ENCODE data around the gene MEIKIN. TPM values are rescaled to one million over a fixed set of nuclear protein-coding genes. Genes with fewer than 3 reads are reported as not detected.

MEIKIN gene
- total RNA-seq, 2 experiments from 2014 or later: not detected

DNA sequence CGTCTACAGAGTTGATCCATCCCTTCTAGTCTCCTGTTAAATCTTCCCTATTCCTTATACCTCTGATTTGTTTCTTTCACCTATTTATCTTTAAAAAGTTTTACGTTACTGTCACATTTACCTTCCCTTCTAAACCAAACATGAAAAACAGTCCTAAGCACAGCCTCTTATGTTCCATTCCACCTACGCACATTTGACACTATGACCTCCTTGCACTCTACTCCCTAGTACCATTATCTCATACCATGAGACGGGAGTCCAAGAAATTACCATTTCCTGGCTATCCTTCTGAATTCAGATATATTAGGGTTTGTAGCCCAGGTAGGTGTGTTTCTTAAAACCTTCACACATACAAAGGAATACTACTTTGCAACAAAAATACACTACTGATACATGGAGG lies 173.8 kb downstream of the MEIKIN start:
- Histone ChIP-seq H3K4me3 (ENCODE audit: low read depth, low read length, poor library complexity, severe bottlenecking) (no peak overlapping the region), H3K79me2 (ENCODE audit: insufficient read depth, low read depth, low read length) (peaks cover 67% of the 10 kb centered on the region; the same call in 1 of the 2 replicates), H4K20me1 (ENCODE audit: insufficient read depth, low read length) (peaks cover 3% of the 10 kb centered on the region; the same call in 1 of the 2 replicates), H2AFZ (ENCODE audit: low read length) (no peak overlapping the region), H3K9me3 (ENCODE audit: low read length) (peaks cover 8% of the 10 kb centered on the region; the same call in 1 of the 2 replicates), H3K27ac (ENCODE audit: low read depth, low read length, poor library complexity, severe bottlenecking) (no peak overlapping the region), H3K36me3 (ENCODE audit: insufficient read depth, low read length) (no peaks in the 10 kb centered on the region), H3K4me1 (ENCODE audit: insufficient read depth, low read length, poor library complexity, severe bottlenecking) (peaks cover 3% of the 10 kb centered on the region), H3K4me2 (ENCODE audit: low read length) (no peak overlapping the region), H3K9me2 (ENCODE audit: insufficient read depth, low read length) (no peaks in the 10 kb centered on the region)
- no peak for DNase-seq (ENCODE audit: low spot score)
- CTCF ChIA-PET (ENCODE audit: unreplicated experiment): no interaction called here
- intact Hi-C loops (cut with micrococcal nuclease; ENCODE audit: unreplicated experiment): no loop called here
- no TSS peak for BruUV-seq (replicated peaks)
- POLR2A ChIA-PET: interaction anchor here (0.5 kb wide), 1 partner anchor 129 kb away, joined by 3 read pairs; no protein-coding TSS in a partner anchor
- no peak for TF ChIP-seq EZH2phosphoT487 (IDR thresholded peaks at IDR 0.05; ENCODE audit: borderline replicate concordance, low read depth, low read length)
- TF ChIP-seq, protein P1, sequence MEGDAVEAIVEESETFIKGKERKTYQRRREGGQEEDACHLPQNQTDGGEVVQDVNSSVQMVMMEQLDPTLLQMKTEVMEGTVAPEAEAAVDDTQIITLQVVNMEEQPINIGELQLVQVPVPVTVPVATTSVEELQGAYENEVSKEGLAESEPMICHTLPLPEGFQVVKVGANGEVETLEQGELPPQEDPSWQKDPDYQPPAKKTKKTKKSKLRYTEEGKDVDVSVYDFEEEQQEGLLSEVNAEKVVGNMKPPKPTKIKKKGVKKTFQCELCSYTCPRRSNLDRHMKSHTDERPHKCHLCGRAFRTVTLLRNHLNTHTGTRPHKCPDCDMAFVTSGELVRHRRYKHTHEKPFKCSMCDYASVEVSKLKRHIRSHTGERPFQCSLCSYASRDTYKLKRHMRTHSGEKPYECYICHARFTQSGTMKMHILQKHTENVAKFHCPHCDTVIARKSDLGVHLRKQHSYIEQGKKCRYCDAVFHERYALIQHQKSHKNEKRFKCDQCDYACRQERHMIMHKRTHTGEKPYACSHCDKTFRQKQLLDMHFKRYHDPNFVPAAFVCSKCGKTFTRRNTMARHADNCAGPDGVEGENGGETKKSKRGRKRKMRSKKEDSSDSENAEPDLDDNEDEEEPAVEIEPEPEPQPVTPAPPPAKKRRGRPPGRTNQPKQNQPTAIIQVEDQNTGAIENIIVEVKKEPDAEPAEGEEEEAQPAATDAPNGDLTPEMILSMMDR (conservative IDR thresholded peaks at IDR 0.05; ENCODE audit: low read length): no peak

DNA sequence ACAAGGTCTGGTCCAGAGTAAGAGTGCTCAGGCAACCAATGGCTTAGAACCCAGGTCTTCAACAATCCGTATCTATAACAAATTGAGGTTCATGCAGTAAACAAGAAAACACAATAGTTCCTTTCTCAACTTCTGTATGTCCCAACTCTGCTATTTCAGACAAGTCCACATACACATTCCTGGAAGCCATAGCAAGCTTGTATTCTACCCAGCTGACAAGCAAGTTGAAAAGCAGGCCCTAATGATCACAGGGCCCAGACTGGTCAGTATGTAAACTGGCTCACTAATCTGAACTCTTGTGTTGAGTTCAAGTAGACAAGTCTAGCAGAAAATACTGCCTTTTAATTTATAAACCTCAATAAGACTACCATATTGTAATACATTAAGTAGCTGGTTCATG lies 175.5 kb downstream of the MEIKIN start:
- no TSS peak for BruUV-seq (replicated peaks)
- CTCF ChIA-PET (ENCODE audit: unreplicated experiment): no interaction called here
- POLR2A ChIA-PET: interaction anchor here (0.6 kb wide), 1 partner anchor 19 kb away, joined by 4 read pairs; no protein-coding TSS in a partner anchor

DNA sequence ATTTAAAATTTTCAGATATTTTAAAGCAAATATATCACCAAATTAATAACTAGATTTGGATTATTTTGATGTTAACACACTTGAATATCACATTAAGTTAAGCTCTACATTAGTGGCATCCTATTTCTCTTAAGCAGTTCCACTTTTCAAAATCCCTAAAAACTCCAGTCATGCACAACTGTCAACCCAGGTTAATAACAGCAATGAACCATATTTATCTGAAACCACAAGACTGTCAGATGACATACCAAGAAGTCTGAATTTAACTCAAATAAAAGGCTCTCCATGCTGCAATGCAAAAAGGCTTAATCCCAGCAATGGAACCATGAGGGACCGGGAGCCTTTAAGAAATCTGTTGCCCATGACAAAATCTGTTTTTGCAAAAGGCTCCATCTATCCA lies 176.1 kb downstream of the MEIKIN start:
- Histone ChIP-seq H4K20me1 (ENCODE audit: insufficient read depth, low read length) (no peaks in the 10 kb centered on the region; the same call in 1 of the 2 replicates), H3K79me2 (ENCODE audit: insufficient read depth, low read depth, low read length) (peaks cover 59% of the 10 kb centered on the region; the same call in 1 of the 2 replicates), H3K4me3 (ENCODE audit: low read depth, low read length, poor library complexity, severe bottlenecking) (no peak overlapping the region), H3K4me2 (ENCODE audit: low read length) (no peak overlapping the region), H2AFZ (ENCODE audit: low read length) (no peak overlapping the region), H3K36me3 (ENCODE audit: insufficient read depth, low read length) (peaks cover 10% of the 10 kb centered on the region), H3K27ac (ENCODE audit: low read depth, low read length, poor library complexity, severe bottlenecking) (no peak overlapping the region), H3K9me3 (ENCODE audit: low read length) (peaks cover 8% of the 10 kb centered on the region; the same call in 1 of the 2 replicates), H3K9me2 (ENCODE audit: insufficient read depth, low read length) (no peaks in the 10 kb centered on the region), H3K4me1 (ENCODE audit: insufficient read depth, low read length, poor library complexity, severe bottlenecking) (peaks cover 3% of the 10 kb centered on the region)
- intact Hi-C loops (cut with micrococcal nuclease; ENCODE audit: unreplicated experiment): no loop called here
- CTCF ChIA-PET (ENCODE audit: unreplicated experiment): no interaction called here
- DNase-seq (ENCODE audit: low spot score): no peak
- BruUV-seq (replicated peaks): no TSS peak
- TF ChIP-seq EZH2phosphoT487 (IDR thresholded peaks at IDR 0.05; ENCODE audit: borderline replicate concordance, low read depth, low read length): no peak
- TF ChIP-seq, protein P1 (conservative IDR thresholded peaks at IDR 0.05; ENCODE audit: low read length): no peak
- POLR2A ChIA-PET: no interaction called here

More for the DNA sequence above, 175.5 kb downstream of the MEIKIN start:
- Histone ChIP-seq H3K4me2 (ENCODE audit: low read length) (no peak overlapping the region), H3K9me2 (ENCODE audit: insufficient read depth, low read length) (no peaks in the 10 kb centered on the region), H3K79me2 (ENCODE audit: insufficient read depth, low read depth, low read length) (peaks cover 65% of the 10 kb centered on the region; the same call in 1 of the 2 replicates), H3K4me1 (ENCODE audit: insufficient read depth, low read length, poor library complexity, severe bottlenecking) (peaks cover 3% of the 10 kb centered on the region), H3K9me3 (ENCODE audit: low read length) (peaks cover 8% of the 10 kb centered on the region; the same call in 1 of the 2 replicates), H3K36me3 (ENCODE audit: insufficient read depth, low read length) (peaks cover 4% of the 10 kb centered on the region), H4K20me1 (ENCODE audit: insufficient read depth, low read length) (peaks cover 2% of the 10 kb centered on the region; the same call in 1 of the 2 replicates), H3K4me3 (ENCODE audit: low read depth, low read length, poor library complexity, severe bottlenecking) (no peak overlapping the region), H2AFZ (ENCODE audit: low read length) (no peak overlapping the region), H3K27ac (ENCODE audit: low read depth, low read length, poor library complexity, severe bottlenecking) (no peak overlapping the region)
- intact Hi-C loops (cut with micrococcal nuclease; ENCODE audit: unreplicated experiment): no loop called here
- no peak for DNase-seq (ENCODE audit: low spot score)
- no peak for TF ChIP-seq EZH2phosphoT487 (IDR thresholded peaks at IDR 0.05; ENCODE audit: borderline replicate concordance, low read depth, low read length)
- TF ChIP-seq, protein P1 (conservative IDR thresholded peaks at IDR 0.05; ENCODE audit: low read length): no peak

All from OCI-LY7 (cell line).